OCI-LY1 (cell line): ENCODE data around the gene MED14.

Source experiments
- H2AFZ ChIP-seq: fragments of 200-600 bp; sonication (generic), shearing (Covaris generic); 2 replicates; pipeline ENCODE4 v1.6.0; 2014; ENCODE audit warnings: antibody characterized with exemption, mild to moderate bottlenecking, low read length
- H3F3A ChIP-seq: fragments of 200-600 bp; sonication (generic), shearing (Covaris generic); 2 replicates; pipeline ENCODE4 v1.6.0; 2014; ENCODE audit warnings: mild to moderate bottlenecking, antibody characterized with exemption, low read length, moderate library complexity; ENCODE audit not compliant: insufficient read depth
- H3K27ac ChIP-seq: fragments of 200-600 bp; sonication (generic); 2 replicates; pipeline ENCODE4 v1.5.1; 2014; ENCODE audit warnings: low read length, mixed run types, mild to moderate bottlenecking, low read depth; ENCODE audit not compliant: poor library complexity, severe bottlenecking
- H3K27me3 ChIP-seq: fragments of 200-600 bp; sonication (generic); 2 replicates; pipeline ENCODE4 v1.6.0; 2014; ENCODE audit warnings: antibody characterized with exemption, mild to moderate bottlenecking, low read length, moderate library complexity; ENCODE audit not compliant: insufficient read depth
- H3K36me3 ChIP-seq: fragments of 200-600 bp; sonication (generic); 2 replicates; pipeline ENCODE4 v1.6.1; 2014; ENCODE audit warnings: mild to moderate bottlenecking, antibody characterized with exemption, low read length, moderate library complexity, mixed read lengths; ENCODE audit not compliant: insufficient read depth
- H3K4me1 ChIP-seq: fragments of 200-600 bp; sonication (generic); 2 replicates; pipeline ENCODE4 v1.5.1; 2014; ENCODE audit warnings: mild to moderate bottlenecking, low read length, moderate library complexity; ENCODE audit not compliant: insufficient read depth, severe bottlenecking
- H3K4me2 ChIP-seq: fragments of 200-600 bp; sonication (generic), shearing (Covaris generic); 2 replicates; pipeline ENCODE4 v1.6.1; 2014; ENCODE audit warnings: low read length
- H3K4me3 ChIP-seq: fragments of 200-600 bp; sonication (generic); 2 replicates; pipeline ENCODE4 v1.5.1; 2014; ENCODE audit warnings: low read length, low read depth, mild to moderate bottlenecking, mixed read lengths; ENCODE audit not compliant: poor library complexity, severe bottlenecking
- H3K79me2 ChIP-seq: fragments of 200-600 bp; shearing (Covaris generic); 2 replicates; pipeline ENCODE4 v1.6.1; 2016; ENCODE audit warnings: mixed run types, low read length, mixed read lengths; ENCODE audit not compliant: insufficient read depth
- H3K9ac ChIP-seq: fragments of 200-600 bp; sonication (generic), shearing (Covaris generic); 2 replicates; pipeline ENCODE4 v1.6.1; 2014; ENCODE audit warnings: mild to moderate bottlenecking, low read length, mixed read lengths
- H3K9me2 ChIP-seq: fragments of 200-600 bp; sonication (generic), shearing (Covaris generic); 2 replicates; pipeline ENCODE4 v1.6.1; 2014; ENCODE audit warnings: low read depth, mild to moderate bottlenecking, low read length, mixed read lengths
- H3K9me3 ChIP-seq: fragments of 200-600 bp; shearing (Covaris generic); 2 replicates; pipeline ENCODE4 v1.6.1; 2014; ENCODE audit warnings: low read length, mixed read lengths
- H4K20me1 ChIP-seq: fragments of 200-600 bp; sonication (generic), shearing (Covaris generic); 2 replicates; pipeline ENCODE4 v1.6.0; 2016; ENCODE audit warnings: mild to moderate bottlenecking, low read length; ENCODE audit not compliant: insufficient read depth
- CTCF ChIP-seq: fragments of 200-600 bp; sonication (generic), shearing (Covaris generic); IDR thresholded peaks from 2 replicates; pipeline ENCODE4 v1.5.1; 2017; ENCODE audit warnings: mild to moderate bottlenecking, antibody characterized with exemption, low read length, moderate library complexity, mixed read lengths
- EZH2 ChIP-seq: fragments of 200-600 bp; sonication (generic), shearing (Covaris generic); IDR thresholded peaks from 2 replicates; pipeline ENCODE4 v1.8.0; 2017; ENCODE audit warnings: borderline replicate concordance, mixed run types, mild to moderate bottlenecking, antibody characterized with exemption, low read length, moderate library complexity, mixed read lengths

Gene MED14

GRCh38 chrX:40661489-40661888 lies 73.9 kb downstream of the MED14 start:
- peaks cover 47% of the 10 kb centered on the region for H3K36me3 ChIP-seq

GRCh38 chrX:40660381-40660780 lies 75.0 kb downstream of the MED14 start:
- H3K9ac ChIP-seq = no peak overlapping the region
- no peak overlapping the region for H2AFZ ChIP-seq
- no peak for TF ChIP-seq CTCF
- H3K9me3 ChIP-seq = no peaks in the 10 kb centered on the region
- no peaks in the 10 kb centered on the region for H3K4me1 ChIP-seq
- H3K4me2 ChIP-seq = no peak overlapping the region
- H3F3A ChIP-seq = no peaks in the 10 kb centered on the region
- no peaks in the 10 kb centered on the region for H3K9me2 ChIP-seq
- no peak overlapping the region for H3K4me3 ChIP-seq
- peaks cover 42% of the 10 kb centered on the region for H3K36me3 ChIP-seq
- H3K79me2 ChIP-seq = no peaks in the 10 kb centered on the region
- no peaks in the 10 kb centered on the region for H3K27me3 ChIP-seq
- no peak overlapping the region for H3K27ac ChIP-seq
- no peaks in the 10 kb centered on the region for H4K20me1 ChIP-seq

More at GRCh38 chrX:40661489-40661888, 73.9 kb downstream of the MED14 start:
- Histone ChIP-seq H3K4me3 (no peak overlapping the region), H2AFZ (no peak overlapping the region), H3K9me2 (no peaks in the 10 kb centered on the region), H3K27me3 (no peaks in the 10 kb centered on the region), H3K9ac (no peak overlapping the region), H3F3A (no peaks in the 10 kb centered on the region), H3K4me1 (no peaks in the 10 kb centered on the region), H3K4me2 (no peak overlapping the region), H4K20me1 (no peaks in the 10 kb centered on the region), H3K9me3 (no peaks in the 10 kb centered on the region), H3K27ac (no peak overlapping the region), H3K79me2 (no peaks in the 10 kb centered on the region)
- no peak for TF ChIP-seq EZH2

- no peaks in the 10 kb centered on the region for H3K27me3 ChIP-seq
- no peak overlapping the region for H3K4me2 ChIP-seq
- no peaks in the 10 kb centered on the region for H3K9me3 ChIP-seq
- H3K4me1 ChIP-seq = no peaks in the 10 kb centered on the region
- TF ChIP-seq EZH2 = no peak
- TF ChIP-seq CTCF = no peak
- H3K27ac ChIP-seq = no peak overlapping the region
- H2AFZ ChIP-seq = no peak overlapping the region
- H4K20me1 ChIP-seq = no peaks in the 10 kb centered on the region
- no peak overlapping the region for H3K4me3 ChIP-seq
- H3F3A ChIP-seq = no peaks in the 10 kb centered on the region
- no peaks in the 10 kb centered on the region for H3K79me2 ChIP-seq
- H3K9me2 ChIP-seq = no peaks in the 10 kb centered on the region
- peaks cover 27% of the 10 kb centered on the region for H3K36me3 ChIP-seq
- no peak overlapping the region for H3K9ac ChIP-seq
Measured at GRCh38 chrX:40653535-40653934, 81.8 kb downstream of the MED14 start.

GRCh38 chrX:40652664-40653063 lies 82.7 kb downstream of the MED14 start:
- Histone ChIP-seq H3K4me1 (peaks cover 6% of the 10 kb centered on the region), H4K20me1 (no peaks in the 10 kb centered on the region), H3K9me3 (no peaks in the 10 kb centered on the region), H3K4me2 (no peak overlapping the region), H2AFZ (no peak overlapping the region), H3K27ac (no peak overlapping the region), H3K36me3 (peaks cover 27% of the 10 kb centered on the region), H3K9ac (no peak overlapping the region), H3K79me2 (no peaks in the 10 kb centered on the region), H3K27me3 (no peaks in the 10 kb centered on the region), H3F3A (no peaks in the 10 kb centered on the region), H3K9me2 (no peaks in the 10 kb centered on the region), H3K4me3 (no peak overlapping the region)
- TF ChIP-seq CTCF (no peak), EZH2 (no peak)
